Measurements from ENCODE around the gene PPM1L. TPM values are rescaled to one million over a fixed set of nuclear protein-coding genes. Genes with fewer than 3 reads are reported as not detected.

PPM1L gene
- total and polyA plus RNA-seq, 2 donors (not counting 1 experiment from before 2014, with no cell fraction given) = 1.1 to 12.0 TPM

DNA sequence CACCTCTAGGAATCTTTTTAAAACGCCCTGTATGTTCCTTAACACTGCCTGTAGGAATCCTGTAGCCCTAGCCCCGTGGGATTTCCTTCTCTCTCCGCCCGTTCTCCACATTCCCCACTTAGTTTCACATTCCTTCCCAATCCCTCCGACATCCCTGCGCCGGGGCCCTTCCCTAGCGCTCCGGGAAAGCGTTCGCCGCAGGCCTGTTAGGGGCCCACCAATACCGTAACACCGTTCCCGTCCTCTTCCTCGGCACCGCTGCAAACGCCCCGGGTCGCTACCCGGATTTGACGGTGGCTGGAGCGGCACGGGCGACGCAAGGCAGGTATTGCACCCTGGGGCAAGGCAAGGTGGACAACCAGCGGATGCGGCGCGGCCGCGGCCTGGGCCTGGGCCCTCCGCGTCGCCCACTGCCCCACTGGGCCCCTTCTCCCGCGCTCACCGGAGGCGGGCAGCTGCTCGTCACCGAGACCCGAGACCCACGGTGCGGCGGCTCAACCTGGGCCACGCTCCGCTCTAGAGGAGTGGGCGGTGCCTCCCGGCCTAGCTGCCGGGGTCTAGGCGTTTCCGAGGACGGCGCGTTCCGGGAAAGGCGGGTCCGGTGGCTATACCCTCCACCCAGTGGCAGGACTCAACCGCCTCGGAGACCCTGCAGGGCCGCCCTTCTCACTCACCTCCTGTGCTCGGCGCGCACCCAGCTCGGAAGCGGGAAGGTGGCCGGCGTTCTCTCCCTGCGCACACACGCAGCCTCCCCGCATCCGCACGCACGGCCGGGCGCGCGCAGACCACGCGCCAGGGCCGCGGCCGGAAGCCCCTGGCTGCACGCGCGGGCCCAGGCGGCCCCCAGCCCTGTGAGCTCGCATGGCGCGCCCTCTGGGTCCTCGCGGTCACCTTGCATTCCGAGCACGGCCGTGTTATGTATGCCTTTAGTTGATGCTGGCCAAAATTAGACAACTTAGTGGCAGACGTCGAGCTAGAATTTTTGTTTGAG lies 348.8 kb downstream of the PPM1L start, which contains the start of gene B3GALNT1:
Gene B3GALNT1 (minus strand): TSS at position 789 of the 991 bp plus-strand sequence. CDS start 18,595 bp downstream, outside the sequence.
- peaks cover 11% of the 10 kb centered on the region for H3K27me3 Mint-ChIP-seq
- Histone ChIP-seq H3K9me3 (ENCODE audit: control extremely low read depth in 1 of 3, control insufficient read depth in 2 of 3, insufficient read depth in 1 of 3, low read length in 2 of 3) (no peaks in the 10 kb centered on the region), H3K9ac (ENCODE audit: low read length) (peak within 1 kb of the TSS; percentile 65), H3K79me2 (ENCODE audit: control insufficient read depth, insufficient read depth, low read length) (no peaks in the 10 kb centered on the region), H3K4me1 (ENCODE audit: control insufficient read depth in 2 of 2, insufficient read depth in 2 of 2, low read length in 2 of 2) (peaks cover 6 to 10% of the 10 kb centered on the region in 2 donors), H3K4me2 (replicated peaks; ENCODE audit: low read depth, low read length, poor library complexity, severe bottlenecking) (peak within 1 kb of the TSS; percentile 89), H4K20me1 (ENCODE audit: control insufficient read depth, insufficient read depth, low read length, poor library complexity, severe bottlenecking) (no peaks in the 10 kb centered on the region), H3K4me3 (ENCODE audit: control extremely low read depth in 1 of 5, extremely low read depth in 1 of 5, insufficient read depth in 1 of 5, low read depth in 2 of 5, low read length in 4 of 5) (peak within 1 kb of the TSS; percentile 21 to 70 (median 53)), H3K36me3 (replicated peaks in 1 of 2; ENCODE audit: control extremely low read depth in 1 of 2, control insufficient read depth in 1 of 2, extremely low read depth in 1 of 2, insufficient read depth in 2 of 2, low read length in 1 of 2) (no peaks in the 10 kb centered on the region), H2AFZ (ENCODE audit: insufficient read depth, low read depth, low read length, poor library complexity, severe bottlenecking) (peak within 1 kb of the TSS; percentile 83), H3K27ac (ENCODE audit: low read length in 2 of 2) (no peak within 1 kb of the TSS), H3K27me3 (replicated peaks in 1 of 4; ENCODE audit: control extremely low read depth in 1 of 4, control insufficient read depth in 3 of 4, insufficient read depth in 4 of 4, low read length in 3 of 4) (peaks cover 0 to 6% (median 2%) of the 10 kb centered on the region in 4 experiments)
- peaks cover 12% of the 10 kb centered on the region for H3K4me1 Mint-ChIP-seq
- TF ChIP-seq, protein P1, sequence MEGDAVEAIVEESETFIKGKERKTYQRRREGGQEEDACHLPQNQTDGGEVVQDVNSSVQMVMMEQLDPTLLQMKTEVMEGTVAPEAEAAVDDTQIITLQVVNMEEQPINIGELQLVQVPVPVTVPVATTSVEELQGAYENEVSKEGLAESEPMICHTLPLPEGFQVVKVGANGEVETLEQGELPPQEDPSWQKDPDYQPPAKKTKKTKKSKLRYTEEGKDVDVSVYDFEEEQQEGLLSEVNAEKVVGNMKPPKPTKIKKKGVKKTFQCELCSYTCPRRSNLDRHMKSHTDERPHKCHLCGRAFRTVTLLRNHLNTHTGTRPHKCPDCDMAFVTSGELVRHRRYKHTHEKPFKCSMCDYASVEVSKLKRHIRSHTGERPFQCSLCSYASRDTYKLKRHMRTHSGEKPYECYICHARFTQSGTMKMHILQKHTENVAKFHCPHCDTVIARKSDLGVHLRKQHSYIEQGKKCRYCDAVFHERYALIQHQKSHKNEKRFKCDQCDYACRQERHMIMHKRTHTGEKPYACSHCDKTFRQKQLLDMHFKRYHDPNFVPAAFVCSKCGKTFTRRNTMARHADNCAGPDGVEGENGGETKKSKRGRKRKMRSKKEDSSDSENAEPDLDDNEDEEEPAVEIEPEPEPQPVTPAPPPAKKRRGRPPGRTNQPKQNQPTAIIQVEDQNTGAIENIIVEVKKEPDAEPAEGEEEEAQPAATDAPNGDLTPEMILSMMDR (IDR thresholded peaks at IDR 0.05) = no peak
- TF ChIP-seq EZH2 (IDR thresholded peaks at IDR 0.05; ENCODE audit: borderline replicate concordance, insufficient read depth, low read depth, low read length, poor library complexity, severe bottlenecking) = no peak
- DNase-seq (peak; percentile 50), ATAC-seq (ENCODE audit: low read depth) (peak; percentile 81)
- ChIA-PET CTCF (interaction anchor here (1.0 to 2.5 kb wide), 3 partner anchors 8 to 152 kb away, joined by 5 to 7 read pairs (median 5); no protein-coding TSS in a partner anchor), POLR2A (no interaction called here)
- WGBS (ENCODE audit: insufficient coverage) = 2% methylated on average over 95 of the region's 97 CpGs
- H3K27ac Mint-ChIP-seq = peak within 1 kb of the TSS; percentile 7
- peak within 1 kb of the TSS; percentile 83 for H3K4me3 Mint-ChIP-seq
- intact Hi-C loops (cut with micrococcal nuclease) = loop anchor here (5.0 to 10.0 kb wide), 2 partner anchors 33 to 150 kb away; no protein-coding TSS in a partner anchor
- H3K9me3 Mint-ChIP-seq (ENCODE audit: insufficient read depth) = no peaks in the 10 kb centered on the region

All from B cell (primary cell).